SK-N-SH (cell line): ENCODE data around the gene PPP1R3G. TPM values are rescaled to one million over a fixed set of nuclear protein-coding genes. Genes with fewer than 3 reads are reported as not detected.

Source experiments
- CTCF ChIA-PET: fragments of 300-600, 350-600 bp; formaldehyde crosslinking; extraction: SDS; loops from one replicate; lab custom pipeline; 2021; lab: Yijun Ruan, JAX
- POLR2A ChIA-PET: fragments of 350-600 bp; sonication (Branson Sonifier 250); formaldehyde crosslinking; extraction: SDS; loops from one replicate; lab custom pipeline; 2020; ENCODE audit warnings: antibody characterized with exemption, inconsistent platforms; lab: Yijun Ruan, JAX
- DNase-seq: peaks from one replicate; pipeline ENCODE4 v3.0.0; 2012
- H2AFZ ChIP-seq: fragments of 200-600 bp; sonication (generic); 2 replicates; pipeline ENCODE4 v1.8.1; 2016; ENCODE audit warnings: antibody characterized with exemption, mild to moderate bottlenecking, low read depth
- H3F3A ChIP-seq: fragments of 200-600 bp; sonication (generic); replicated peaks from 2 replicates; pipeline ENCODE3; 2016; ENCODE audit warnings: antibody characterized with exemption, mild to moderate bottlenecking; ENCODE audit not compliant: insufficient read depth
- H3K27ac ChIP-seq, 2 experiments: fragments of 200-500 bp in 1 of 2; fragments of 200-600 bp in 1 of 2; sonication (Bioruptor generic) in 1 of 2; sonication (generic), shearing (Covaris generic) in 1 of 2; 2 replicates each; pipeline versions ENCODE4 v1.5.1 to v1.6.1; 2014 to 2016; ENCODE audit warnings: low read depth in 2 of 2, inconsistent platforms in 1 of 2, low read length in 1 of 2, mild to moderate bottlenecking in 1 of 2, mixed read lengths in 1 of 2
- H3K27me3 ChIP-seq: fragments of 200-600 bp; sonication (generic), shearing (Covaris generic); 2 replicates; pipeline ENCODE4 v1.6.1; 2016; ENCODE audit warnings: mixed run types; ENCODE audit not compliant: insufficient read depth
- H3K36me3 ChIP-seq, 2 experiments: fragments of 200-500 bp in 1 of 2; fragments of 200-600 bp in 1 of 2; sonication (Bioruptor generic) in 1 of 2; sonication (generic) in 1 of 2; replicated peaks in 1 of 2; 2 replicates each; pipeline versions ENCODE3 to v1.5.1; 2014 to 2016; ENCODE audit warnings: low read length in 1 of 2, mild to moderate bottlenecking in 1 of 2; ENCODE audit not compliant: insufficient read depth in 2 of 2, control insufficient read depth in 1 of 2
- H3K4me1 ChIP-seq, 2 experiments: fragments of 200-500 bp in 1 of 2; fragments of 200-600 bp in 1 of 2; sonication (Bioruptor generic) in 1 of 2; sonication (generic), shearing (Covaris generic) in 1 of 2; 2 replicates each; pipeline versions ENCODE4 v1.5.1 to v1.6.1; 2014 to 2016; ENCODE audit warnings: low read depth in 1 of 2, low read length in 1 of 2, mixed run types in 1 of 2; ENCODE audit not compliant: insufficient read depth in 2 of 2, control insufficient read depth in 1 of 2
- H3K4me2 ChIP-seq: fragments of 200-600 bp; sonication (generic), shearing (Covaris generic); 2 replicates; pipeline ENCODE4 v1.6.1; 2017; ENCODE audit warnings: mixed run types
- H3K4me3 ChIP-seq, 2 experiments: fragments of 200-500 bp in 1 of 2; fragments of 200-600 bp in 1 of 2; sonication (Bioruptor generic) in 1 of 2; sonication (generic), shearing (Covaris generic) in 1 of 2; 2 replicates each; pipeline versions ENCODE4 v1.5.1 to v1.8.1; 2014 to 2016; ENCODE audit warnings: low read depth in 2 of 2, inconsistent platforms in 1 of 2, low read length in 1 of 2, mild to moderate bottlenecking in 1 of 2, mixed read lengths in 1 of 2, moderate library complexity in 1 of 2
- H3K79me2 ChIP-seq: fragments of 200-600 bp; sonication (generic); 2 replicates; pipeline ENCODE4 v1.8.1; 2017; ENCODE audit warnings: mild to moderate bottlenecking; ENCODE audit not compliant: insufficient read depth
- H3K9ac ChIP-seq: fragments of 200-600 bp; sonication (generic); 2 replicates; pipeline ENCODE4 v1.6.1; 2017; ENCODE audit warnings: mixed run types
- H3K9me2 ChIP-seq: fragments of 200-600 bp; sonication (generic); 2 replicates; pipeline ENCODE4 v1.6.1; 2017; ENCODE audit warnings: mixed run types
- H3K9me3 ChIP-seq: fragments of 200-600 bp; sonication (generic); 2 replicates; pipeline ENCODE4 v1.6.1; 2017; ENCODE audit warnings: mixed run types, mild to moderate bottlenecking, moderate library complexity
- H4K20me1 ChIP-seq: fragments of 200-600 bp; sonication (generic); 2 replicates; pipeline ENCODE4 v1.6.1; 2017; ENCODE audit warnings: mild to moderate bottlenecking, mixed run types; ENCODE audit not compliant: insufficient read depth
- CHD2 ChIP-seq: fragments of 150-350 bp; IDR thresholded peaks from 2 replicates; pipeline ENCODE4 v1.6.1; 2018; ENCODE audit warnings: low read length; ENCODE audit not compliant: partially characterized antibody
- ELF1 ChIP-seq: IDR thresholded peaks from 2 replicates; pipeline ENCODE4 v1.4.0; 2012
- EZH2phosphoT487 ChIP-seq: fragments of 200-600 bp; sonication (generic); IDR thresholded peaks from 2 replicates; pipeline ENCODE4 v1.6.1; 2017; ENCODE audit warnings: low read depth, mixed run types, mild to moderate bottlenecking, antibody characterized with exemption, moderate library complexity, borderline replicate concordance
- GATA2 ChIP-seq: sonication (generic); formaldehyde crosslinking; IDR thresholded peaks from 2 replicates; pipeline ENCODE4 v1.5.0; 2020; ENCODE audit warnings: mild to moderate bottlenecking, missing genetic modification reagents
- NRF1 ChIP-seq: IDR thresholded peaks from 2 replicates; pipeline ENCODE4 v1.6.1; 2012; ENCODE audit warnings: low read depth, mild to moderate bottlenecking, low read length
- RAD21 ChIP-seq: IDR thresholded peaks from 2 replicates; pipeline ENCODE4 v1.6.1; 2012; ENCODE audit warnings: mild to moderate bottlenecking, low read length
- SIN3A ChIP-seq: IDR thresholded peaks from 2 replicates; pipeline ENCODE4 v1.6.1; 2012; ENCODE audit warnings: low read depth, mild to moderate bottlenecking, low read length, moderate library complexity, borderline replicate concordance
- WGBS: methylation state at CpG from one replicate; pipeline ENCODE4 v1.1.6; 2017; ENCODE audit warnings: low lambda C conversion rate; 5-methylcytosine and 5-hydroxymethylcytosine counted together
- polyA plus RNA-seq, 3 experiments: library from polyadenylated mRNA; depleted of rRNA; stranded (reverse); fragments of >200 nt; gene quantifications; 2 replicates each; pipeline ENCODE4 v1.2.3, GENCODE V29; 2012
- TF ChIP-seq, protein P1 (sequence below): fragments of 150-350 bp; IDR thresholded peaks from 2 replicates; pipeline ENCODE4 v1.6.1; 2016; ENCODE audit warnings: mild to moderate bottlenecking, low read depth, low read length
- TF ChIP-seq, protein P2 (sequence below): fragments of 150-350 bp; IDR thresholded peaks from 2 replicates; pipeline ENCODE4 v1.6.1; 2017; ENCODE audit warnings: antibody characterized with exemption, low read length, low read depth, borderline replicate concordance
- TF ChIP-seq, protein P3 (sequence below): fragments of 200-600 bp; sonication (generic); IDR thresholded peaks from 2 replicates; pipeline ENCODE4 v1.6.1; 2017; ENCODE audit warnings: antibody characterized with exemption, mild to moderate bottlenecking, moderate library complexity
- TF ChIP-seq, protein P4 (sequence below): IDR thresholded peaks from 2 replicates; pipeline ENCODE4 v1.4.0; 2012; ENCODE audit warnings: low read depth, borderline replicate concordance
- TF ChIP-seq, protein P5 (sequence below): IDR thresholded peaks from 2 replicates; pipeline ENCODE4; 2012
- TF ChIP-seq, protein P6 (sequence below): IDR thresholded peaks from 2 replicates; pipeline ENCODE4 v1.4.0; 2012; ENCODE audit warnings: low read depth

The PPP1R3G gene
- polyA plus RNA-seq, 1 of the 3 experiments (the other 2 are of a cell fraction), result 0.10 TPM

DNA sequence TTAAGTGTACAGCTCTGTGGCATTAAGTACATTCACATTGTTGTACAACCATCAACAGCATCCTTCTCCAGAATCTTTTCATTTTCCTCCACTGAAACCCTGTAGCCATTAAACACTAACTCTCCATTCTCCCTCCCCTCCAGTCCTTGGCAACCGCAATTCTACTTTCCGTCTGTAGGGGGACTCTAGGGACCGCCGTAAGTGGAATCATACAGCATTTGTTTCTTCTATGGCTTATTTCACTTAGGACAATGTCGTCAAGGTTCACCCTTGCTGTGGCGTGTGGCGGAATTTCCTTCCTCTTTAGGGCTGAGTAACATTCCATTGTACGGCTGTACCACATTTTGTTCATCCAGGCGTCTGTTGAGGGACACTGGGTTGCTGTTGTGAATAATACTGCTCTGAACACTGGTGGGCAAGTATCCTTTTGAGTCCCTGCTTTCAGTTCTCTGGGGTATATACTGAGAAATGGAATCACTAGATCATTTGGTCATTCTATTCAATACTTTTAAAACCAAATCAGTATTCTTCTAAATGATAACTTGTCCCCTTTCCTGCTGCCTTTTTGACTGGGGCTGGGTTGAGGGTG, 50.7 kb downstream of the PPP1R3G start:
- DNase-seq, result peak; percentile 53
- Histone ChIP-seq H3F3A (no peaks in the 10 kb centered on the region), H2AFZ (no peak overlapping the region), H3K79me2 (no peaks in the 10 kb centered on the region), H3K4me2 (no peak overlapping the region), H3K9me3 (no peaks in the 10 kb centered on the region), H3K4me1 (no peaks in the 10 kb centered on the region), H3K9me2 (no peaks in the 10 kb centered on the region), H3K27ac (no peak overlapping the region), H4K20me1 (no peaks in the 10 kb centered on the region), H3K27me3 (no peaks in the 10 kb centered on the region), H3K36me3 (no peaks in the 10 kb centered on the region), H3K9ac (no peak overlapping the region), H3K4me3 (peak overlapping the region in 1 of 2 experiments; percentile 21; a peak in 1 of 4 replicates)
- ChIA-PET CTCF (no interaction called here), POLR2A (no interaction called here)
- TF ChIP-seq, protein P1, sequence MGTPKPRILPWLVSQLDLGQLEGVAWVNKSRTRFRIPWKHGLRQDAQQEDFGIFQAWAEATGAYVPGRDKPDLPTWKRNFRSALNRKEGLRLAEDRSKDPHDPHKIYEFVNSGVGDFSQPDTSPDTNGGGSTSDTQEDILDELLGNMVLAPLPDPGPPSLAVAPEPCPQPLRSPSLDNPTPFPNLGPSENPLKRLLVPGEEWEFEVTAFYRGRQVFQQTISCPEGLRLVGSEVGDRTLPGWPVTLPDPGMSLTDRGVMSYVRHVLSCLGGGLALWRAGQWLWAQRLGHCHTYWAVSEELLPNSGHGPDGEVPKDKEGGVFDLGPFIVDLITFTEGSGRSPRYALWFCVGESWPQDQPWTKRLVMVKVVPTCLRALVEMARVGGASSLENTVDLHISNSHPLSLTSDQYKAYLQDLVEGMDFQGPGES, result no peak
- TF ChIP-seq SIN3A, result no peak
- TF ChIP-seq, protein P2, sequence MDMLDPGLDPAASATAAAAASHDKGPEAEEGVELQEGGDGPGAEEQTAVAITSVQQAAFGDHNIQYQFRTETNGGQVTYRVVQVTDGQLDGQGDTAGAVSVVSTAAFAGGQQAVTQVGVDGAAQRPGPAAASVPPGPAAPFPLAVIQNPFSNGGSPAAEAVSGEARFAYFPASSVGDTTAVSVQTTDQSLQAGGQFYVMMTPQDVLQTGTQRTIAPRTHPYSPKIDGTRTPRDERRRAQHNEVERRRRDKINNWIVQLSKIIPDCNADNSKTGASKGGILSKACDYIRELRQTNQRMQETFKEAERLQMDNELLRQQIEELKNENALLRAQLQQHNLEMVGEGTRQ, result no peak
- TF ChIP-seq NRF1, result no peak
- peak; percentile 41; the same call in 1 of the 2 replicates for TF ChIP-seq RAD21
- TF ChIP-seq, protein P3, sequence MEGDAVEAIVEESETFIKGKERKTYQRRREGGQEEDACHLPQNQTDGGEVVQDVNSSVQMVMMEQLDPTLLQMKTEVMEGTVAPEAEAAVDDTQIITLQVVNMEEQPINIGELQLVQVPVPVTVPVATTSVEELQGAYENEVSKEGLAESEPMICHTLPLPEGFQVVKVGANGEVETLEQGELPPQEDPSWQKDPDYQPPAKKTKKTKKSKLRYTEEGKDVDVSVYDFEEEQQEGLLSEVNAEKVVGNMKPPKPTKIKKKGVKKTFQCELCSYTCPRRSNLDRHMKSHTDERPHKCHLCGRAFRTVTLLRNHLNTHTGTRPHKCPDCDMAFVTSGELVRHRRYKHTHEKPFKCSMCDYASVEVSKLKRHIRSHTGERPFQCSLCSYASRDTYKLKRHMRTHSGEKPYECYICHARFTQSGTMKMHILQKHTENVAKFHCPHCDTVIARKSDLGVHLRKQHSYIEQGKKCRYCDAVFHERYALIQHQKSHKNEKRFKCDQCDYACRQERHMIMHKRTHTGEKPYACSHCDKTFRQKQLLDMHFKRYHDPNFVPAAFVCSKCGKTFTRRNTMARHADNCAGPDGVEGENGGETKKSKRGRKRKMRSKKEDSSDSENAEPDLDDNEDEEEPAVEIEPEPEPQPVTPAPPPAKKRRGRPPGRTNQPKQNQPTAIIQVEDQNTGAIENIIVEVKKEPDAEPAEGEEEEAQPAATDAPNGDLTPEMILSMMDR, result peak; percentile 72
- TF ChIP-seq ELF1, result no peak
- no peak for TF ChIP-seq EZH2phosphoT487
- TF ChIP-seq, protein P4, sequence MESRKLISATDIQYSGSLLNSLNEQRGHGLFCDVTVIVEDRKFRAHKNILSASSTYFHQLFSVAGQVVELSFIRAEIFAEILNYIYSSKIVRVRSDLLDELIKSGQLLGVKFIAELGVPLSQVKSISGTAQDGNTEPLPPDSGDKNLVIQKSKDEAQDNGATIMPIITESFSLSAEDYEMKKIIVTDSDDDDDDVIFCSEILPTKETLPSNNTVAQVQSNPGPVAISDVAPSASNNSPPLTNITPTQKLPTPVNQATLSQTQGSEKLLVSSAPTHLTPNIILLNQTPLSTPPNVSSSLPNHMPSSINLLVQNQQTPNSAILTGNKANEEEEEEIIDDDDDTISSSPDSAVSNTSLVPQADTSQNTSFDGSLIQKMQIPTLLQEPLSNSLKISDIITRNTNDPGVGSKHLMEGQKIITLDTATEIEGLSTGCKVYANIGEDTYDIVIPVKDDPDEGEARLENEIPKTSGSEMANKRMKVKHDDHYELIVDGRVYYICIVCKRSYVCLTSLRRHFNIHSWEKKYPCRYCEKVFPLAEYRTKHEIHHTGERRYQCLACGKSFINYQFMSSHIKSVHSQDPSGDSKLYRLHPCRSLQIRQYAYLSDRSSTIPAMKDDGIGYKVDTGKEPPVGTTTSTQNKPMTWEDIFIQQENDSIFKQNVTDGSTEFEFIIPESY, result no peak
- 74% methylated on average over 9 of the region's 9 CpGs for WGBS

DNA sequence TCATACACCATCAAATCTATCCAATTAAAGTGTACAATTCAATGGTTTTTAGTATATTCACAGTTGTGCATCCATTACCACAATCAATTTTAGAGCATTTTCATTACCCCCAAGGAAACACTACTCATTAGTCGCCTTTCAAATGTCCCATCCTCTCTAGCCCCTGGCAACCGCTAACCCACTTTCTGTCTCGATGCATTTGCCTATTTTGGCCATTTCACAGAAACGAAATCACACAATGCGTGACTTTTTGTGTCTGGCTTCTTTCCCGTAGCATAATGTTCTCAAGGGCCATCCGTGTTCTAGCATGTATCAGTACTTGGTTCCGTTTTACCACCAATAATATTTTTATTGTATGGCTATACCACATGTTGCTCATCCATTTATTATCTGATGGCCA, 51.7 kb downstream of the PPP1R3G start:
- ChIA-PET POLR2A (no interaction called here), CTCF (no interaction called here)
- H3K79me2 ChIP-seq, result no peaks in the 10 kb centered on the region
- H4K20me1 ChIP-seq, result no peaks in the 10 kb centered on the region
- H3K27me3 ChIP-seq, result no peaks in the 10 kb centered on the region
- no peaks in the 10 kb centered on the region for H3K36me3 ChIP-seq
- WGBS, result 97% methylated on average over 8 of the region's 8 CpGs
- H2AFZ ChIP-seq, result no peak overlapping the region
- H3K4me2 ChIP-seq, result no peak overlapping the region
- H3F3A ChIP-seq, result no peaks in the 10 kb centered on the region
- DNase-seq, result no peak
- H3K9ac ChIP-seq, result no peak overlapping the region
- H3K4me1 ChIP-seq, result no peaks in the 10 kb centered on the region
- H3K4me3 ChIP-seq, result no peak overlapping the region
- H3K9me3 ChIP-seq, result no peaks in the 10 kb centered on the region
- no peak overlapping the region for H3K27ac ChIP-seq
- no peaks in the 10 kb centered on the region for H3K9me2 ChIP-seq
- TF ChIP-seq, protein P5, sequence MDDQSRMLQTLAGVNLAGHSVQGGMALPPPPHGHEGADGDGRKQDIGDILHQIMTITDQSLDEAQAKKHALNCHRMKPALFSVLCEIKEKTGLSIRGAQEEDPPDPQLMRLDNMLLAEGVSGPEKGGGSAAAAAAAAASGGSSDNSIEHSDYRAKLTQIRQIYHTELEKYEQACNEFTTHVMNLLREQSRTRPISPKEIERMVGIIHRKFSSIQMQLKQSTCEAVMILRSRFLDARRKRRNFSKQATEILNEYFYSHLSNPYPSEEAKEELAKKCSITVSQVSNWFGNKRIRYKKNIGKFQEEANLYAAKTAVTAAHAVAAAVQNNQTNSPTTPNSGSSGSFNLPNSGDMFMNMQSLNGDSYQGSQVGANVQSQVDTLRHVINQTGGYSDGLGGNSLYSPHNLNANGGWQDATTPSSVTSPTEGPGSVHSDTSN, result no peak
- no peak for TF ChIP-seq GATA2 (CRISPR knock-in tag)
- TF ChIP-seq, protein P6, sequence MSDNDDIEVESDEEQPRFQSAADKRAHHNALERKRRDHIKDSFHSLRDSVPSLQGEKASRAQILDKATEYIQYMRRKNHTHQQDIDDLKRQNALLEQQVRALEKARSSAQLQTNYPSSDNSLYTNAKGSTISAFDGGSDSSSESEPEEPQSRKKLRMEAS, result no peak
- TF ChIP-seq, protein P3, result no peak
- no peak for TF ChIP-seq CHD2
